Stimulated activated CD8-positive, alpha-beta memory T cell treated with anti-CD3 and anti-CD28 coated beads, Interleukin-7, amount 100 ng/mL, for 24 hours (primary cell): ENCODE results near the gene SNCG.
"Not testable (repeated sequence)": the region's sequence is repeated elsewhere in the genome, so short reads cannot be mapped to it uniquely, and the experiment has no call there.

ENCODE experiments used
- DNase-seq: peaks from one replicate; pipeline ENCODE4 v3.0.0-alpha.2; 2020; ENCODE audit warnings: low read depth

The SNCG gene

DNA sequence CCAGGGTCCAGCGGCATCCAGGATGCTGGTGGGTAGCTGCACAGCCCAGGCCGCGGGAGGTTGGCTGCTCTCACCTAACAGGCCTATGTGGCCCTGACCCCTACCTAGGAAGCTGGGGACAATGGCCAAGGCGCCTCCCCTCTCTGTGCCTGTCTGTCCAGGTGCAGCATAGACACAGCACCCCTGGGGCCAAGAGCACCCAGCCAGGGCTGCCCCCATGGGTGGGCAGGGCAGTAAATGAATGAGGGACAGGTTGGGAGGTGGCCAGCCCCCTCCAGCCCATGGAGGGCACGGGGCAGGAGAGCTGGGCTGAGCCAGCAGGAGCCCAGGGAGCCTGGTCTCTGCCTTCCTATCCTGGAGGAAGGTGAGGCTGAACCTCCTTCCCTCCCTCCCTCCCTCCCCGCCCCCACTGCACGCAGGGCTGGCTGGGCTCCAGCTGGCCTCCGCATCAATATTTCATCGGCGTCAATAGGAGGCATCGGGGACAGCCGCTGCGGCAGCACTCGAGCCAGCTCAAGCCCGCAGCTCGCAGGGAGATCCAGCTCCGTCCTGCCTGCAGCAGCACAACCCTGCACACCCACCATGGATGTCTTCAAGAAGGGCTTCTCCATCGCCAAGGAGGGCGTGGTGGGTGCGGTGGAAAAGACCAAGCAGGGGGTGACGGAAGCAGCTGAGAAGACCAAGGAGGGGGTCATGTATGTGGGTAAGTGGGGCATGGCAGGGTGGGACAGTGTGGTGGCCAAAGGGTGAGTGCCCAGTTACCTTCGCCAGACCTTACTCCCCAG is at the start of gene SNCG:
TSS of gene SNCG (plus strand) at position 484 of the 785 bp plus-strand sequence. CDS start at position 583, 99 bp downstream.
- DNase-seq, result no peak

GRCh38 chr10:86914734-86915133 is 43.7 kb upstream of the SNCG start:
- no peak for DNase-seq

DNA sequence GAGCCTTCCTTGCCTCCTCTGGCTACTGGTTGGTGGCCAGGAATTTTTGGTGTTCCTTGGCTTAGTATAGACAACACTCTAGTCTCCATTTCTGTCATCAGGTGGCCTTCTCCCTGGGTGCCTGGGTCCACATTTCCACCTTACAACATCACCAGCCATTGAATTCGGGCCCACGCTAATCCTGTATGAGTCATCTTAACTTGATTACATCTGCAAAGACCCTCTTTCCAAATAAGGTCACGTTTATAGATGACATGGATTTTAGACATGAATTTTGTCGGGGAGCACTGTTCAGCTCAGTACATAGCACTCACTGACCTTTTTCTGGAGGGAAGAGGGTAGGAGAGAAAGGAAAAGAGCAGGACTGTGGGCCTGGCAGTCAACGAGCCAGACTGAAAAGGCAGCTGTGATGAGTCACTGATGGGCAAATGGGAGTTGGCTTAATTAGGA is 40.4 kb upstream of the SNCG start:
- no peak for DNase-seq

DNA sequence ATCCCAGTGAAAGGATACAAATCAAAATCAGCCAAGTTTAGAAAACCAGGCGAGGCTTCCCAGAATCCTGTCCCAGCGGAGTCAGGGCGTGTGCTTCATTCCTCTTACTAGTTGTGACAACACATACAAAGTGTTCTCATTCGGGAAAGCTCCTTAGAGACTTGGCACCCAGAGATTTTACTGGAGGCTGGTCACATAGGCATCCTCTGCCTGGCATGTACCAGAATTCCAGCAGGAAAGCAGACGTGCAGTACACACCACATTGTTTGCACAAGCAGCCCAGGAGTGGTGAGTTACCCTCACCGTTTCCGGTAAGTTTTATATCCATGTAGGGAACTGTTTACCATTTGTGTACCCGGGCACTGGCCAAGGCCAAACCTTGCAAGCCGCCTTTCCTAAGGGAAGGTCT is 35.8 kb upstream of the SNCG start:
- DNase-seq, result no peak

- no peak for DNase-seq
These were observed 28.7 kb upstream of the SNCG start for GRCh38 chr10:86929468-86930380.

GRCh38 chr10:86931872-86932271 is 26.5 kb upstream of the SNCG start:
- DNase-seq, result no peak

- no peak for DNase-seq
These were observed 25.7 kb upstream of the SNCG start for GRCh38 chr10:86932674-86933073.

GRCh38 chr10:86934162-86934711 is 24.2 kb upstream of the SNCG start:
- DNase-seq, result not testable (repeated sequence)

DNA sequence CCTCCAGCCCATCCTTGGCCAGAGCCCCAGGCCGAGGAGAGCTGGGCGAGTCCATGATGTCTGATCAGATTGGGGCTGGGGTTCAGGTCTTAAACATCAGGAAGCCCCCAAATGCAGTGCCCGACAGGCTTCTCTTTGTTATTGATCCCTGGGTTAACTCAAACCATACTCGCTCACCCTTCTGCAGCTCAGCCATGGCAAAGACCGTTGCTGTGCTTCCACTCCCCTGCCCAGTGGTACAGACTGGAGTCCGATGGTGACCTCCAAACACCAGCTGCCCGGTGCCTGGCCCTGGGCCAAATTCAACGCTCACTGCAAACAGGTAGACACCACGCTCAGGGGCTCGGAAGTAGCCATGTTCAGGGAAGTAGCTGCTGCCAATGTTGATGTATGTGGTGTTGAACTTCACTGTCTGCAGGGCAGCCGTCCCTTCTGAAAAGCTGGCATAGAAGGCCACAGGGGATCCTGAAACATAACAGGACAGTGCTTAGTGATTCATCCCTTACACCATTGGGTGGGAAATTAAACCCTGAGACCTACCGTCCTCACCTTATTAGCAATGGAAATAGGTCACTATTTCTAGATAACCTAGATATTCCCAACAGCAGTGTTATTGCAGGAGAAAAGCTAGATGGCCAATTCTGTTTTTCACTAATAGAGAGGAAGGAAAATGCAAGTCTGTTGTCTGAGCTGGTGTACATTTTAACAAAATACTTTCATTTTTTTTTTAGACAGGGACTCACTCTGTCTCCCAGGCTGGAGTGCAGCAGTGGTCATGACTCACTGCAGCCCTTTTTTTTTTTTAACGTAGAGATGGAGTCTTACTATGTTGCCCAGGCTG is 21.5 kb upstream of the SNCG start:
- DNase-seq, result no peak

DNA sequence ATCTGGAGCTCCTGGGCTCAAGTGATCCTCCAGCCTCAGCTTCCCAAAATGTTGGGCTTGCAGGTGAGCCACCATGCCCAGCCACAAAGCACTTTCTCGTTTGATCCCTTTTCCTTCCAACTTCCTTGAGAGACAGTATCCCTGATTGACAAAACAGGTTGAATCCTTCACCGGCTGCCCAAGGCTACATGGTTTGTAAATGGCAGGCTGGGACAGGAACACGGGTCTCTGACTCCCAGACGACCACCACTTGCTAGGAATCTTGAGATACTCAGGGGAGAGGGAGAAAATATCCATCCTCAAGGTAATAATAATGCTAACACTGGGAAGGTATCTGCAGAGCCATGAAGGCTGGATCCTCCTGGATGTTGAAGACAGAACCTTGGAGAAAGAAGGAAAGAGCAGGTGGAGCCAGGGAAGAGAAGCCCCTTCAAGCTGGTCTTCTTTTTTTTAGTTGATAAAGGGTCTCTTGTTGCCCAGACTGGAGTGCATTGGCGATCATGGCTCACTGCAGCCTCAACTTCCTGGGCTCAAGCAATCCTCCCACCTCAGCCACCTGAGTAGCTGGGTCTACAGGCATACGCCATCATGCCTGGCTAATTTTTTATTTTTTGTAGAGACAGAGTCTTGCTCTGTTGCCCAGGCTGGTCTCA is 20.8 kb upstream of the SNCG start:
- no peak for DNase-seq

DNA sequence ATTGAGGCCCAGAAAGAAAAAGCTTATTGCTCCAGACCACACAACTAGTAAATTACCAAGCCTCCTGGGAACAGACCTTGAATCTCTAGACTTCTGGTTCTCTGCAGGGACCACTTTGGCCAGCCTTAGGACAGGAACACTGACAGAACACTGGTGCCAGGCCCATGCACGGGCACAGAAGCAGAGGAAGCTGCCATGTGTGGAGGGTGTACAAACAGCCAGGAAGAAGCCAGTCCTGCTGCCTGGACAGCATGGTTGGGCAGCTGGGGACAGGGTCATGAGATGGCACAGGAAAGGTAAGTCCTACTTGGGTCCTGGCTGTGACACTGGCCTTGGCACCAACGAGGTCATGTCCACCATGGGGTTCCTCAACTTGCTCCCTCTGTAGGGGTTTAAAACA is 20.1 kb upstream of the SNCG start:
- no peak for DNase-seq

GRCh38 chr10:86940076-86940475 is 18.3 kb upstream of the SNCG start:
- DNase-seq, result not testable (repeated sequence)

GRCh38 chr10:86940677-86941076 is 17.7 kb upstream of the SNCG start:
- no peak for DNase-seq

DNA sequence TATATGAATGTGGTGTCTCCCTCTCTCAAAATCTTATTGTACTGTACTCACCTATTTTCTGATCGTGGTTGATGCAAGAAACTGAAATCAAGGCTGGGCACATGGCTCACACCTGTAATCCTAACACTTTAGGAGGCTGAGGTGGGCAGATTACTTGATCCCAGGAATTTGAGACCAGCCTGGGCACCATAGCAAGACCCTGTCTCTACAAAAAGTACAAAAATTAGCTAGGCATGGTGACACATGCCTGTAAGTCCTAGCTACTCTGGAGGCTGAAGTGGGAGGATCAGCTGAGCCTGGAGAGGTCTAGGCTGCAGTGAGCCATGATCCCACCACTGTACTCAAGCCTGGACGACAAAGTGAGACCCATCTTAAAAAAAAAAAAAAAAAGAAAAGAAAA is 17.0 kb upstream of the SNCG start:
- no peak for DNase-seq

DNA sequence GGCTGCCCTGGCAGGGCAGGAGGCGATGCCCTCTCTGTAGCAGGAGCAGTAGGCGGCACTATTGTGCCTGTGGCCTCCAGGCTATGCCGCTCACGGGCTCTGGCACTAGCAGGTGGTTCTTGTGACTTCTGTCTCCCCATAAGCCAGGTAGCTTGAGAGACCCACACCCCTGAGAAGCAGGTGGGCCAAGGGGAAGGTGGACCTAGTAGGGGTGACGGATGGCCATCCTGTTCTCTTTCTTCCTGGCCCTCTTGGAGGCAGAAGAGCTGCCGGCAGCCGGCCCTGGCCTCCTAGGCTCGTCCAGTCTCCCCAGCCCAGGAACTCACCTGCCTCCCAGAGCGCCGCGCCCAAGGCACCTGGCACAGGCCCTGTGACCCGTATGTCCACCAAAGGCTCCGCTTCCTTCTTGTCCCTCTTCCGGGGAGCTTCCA is 16.4 kb upstream of the SNCG start:
- DNase-seq, result no peak

GRCh38 chr10:86942441-86943315 is 15.7 kb upstream of the SNCG start:
- no peak for DNase-seq

DNA sequence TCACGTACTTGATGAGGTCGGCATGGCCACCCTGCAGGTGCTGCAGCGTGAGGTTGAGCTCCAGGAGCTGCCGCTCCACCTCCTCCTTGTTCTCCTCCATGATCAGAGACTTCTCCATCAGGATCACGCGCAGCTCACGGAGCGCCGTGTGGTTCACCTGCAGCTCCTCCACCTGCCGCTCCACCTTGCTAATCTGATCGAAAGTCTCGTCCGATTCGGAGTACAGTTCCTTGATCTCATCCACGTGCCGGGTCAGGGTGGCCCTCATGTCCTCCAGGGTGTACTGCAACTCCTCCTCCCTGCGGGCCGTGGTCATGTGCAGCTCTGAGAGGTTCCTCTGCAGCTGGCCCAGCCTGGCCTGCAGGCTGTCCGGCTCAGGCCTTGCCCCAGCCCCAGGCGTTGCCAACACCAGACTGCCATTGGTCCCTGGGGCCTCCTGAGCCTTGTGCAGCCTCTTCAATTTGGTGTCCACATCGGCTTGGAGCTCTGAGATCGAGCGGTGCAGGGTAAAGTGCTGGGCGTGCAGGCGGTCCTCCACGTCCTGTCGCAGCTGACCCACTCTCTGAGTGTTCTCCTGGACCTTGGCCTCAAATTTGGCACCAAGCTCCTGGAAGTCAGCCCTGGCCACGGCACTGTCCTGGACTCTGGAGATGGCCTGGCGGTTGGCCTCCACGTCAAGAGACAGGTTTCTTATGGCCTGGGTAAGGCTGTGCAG is 14.9 kb upstream of the SNCG start:
- DNase-seq, result no peak

- no peak for DNase-seq
These were observed 14.4 kb upstream of the SNCG start for GRCh38 chr10:86944031-86944419.

DNA sequence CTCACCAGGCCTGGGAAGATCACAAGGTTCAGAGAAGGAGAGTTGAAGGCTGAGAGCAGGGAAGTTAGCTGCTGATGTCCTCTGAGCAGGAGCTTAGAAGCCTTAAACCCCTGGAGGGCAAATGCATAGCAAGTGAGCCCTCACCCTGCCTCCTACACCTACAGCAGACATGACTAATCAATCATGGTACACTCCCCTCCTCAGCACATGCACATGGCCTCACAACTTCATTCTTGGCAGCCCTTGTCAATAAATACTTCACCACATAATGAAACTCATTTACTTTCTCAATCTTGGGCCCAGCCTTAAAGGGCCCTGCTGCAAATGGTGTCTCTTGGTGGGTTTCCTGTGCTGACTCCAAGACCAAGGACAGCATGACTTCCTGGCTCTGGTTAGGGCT is 13.9 kb upstream of the SNCG start:
- no peak for DNase-seq

GRCh38 chr10:86944907-86945306 is 13.5 kb upstream of the SNCG start:
- DNase-seq, result no peak
